OCI-LY7 (cell line): ENCODE data around the gene SACS. TPM values are rescaled to one million over a fixed set of nuclear protein-coding genes. Genes with fewer than 3 reads are reported as not detected.
A peak's percentile ranks its signal among the peaks of the same experiment; 100 is the strongest.

Experiments used
- Bru-seq: library from RNA; stranded (reverse); fragments of 400-500 nt; gene quantifications from one replicate; lab custom pipeline; 2021; lab: Mats Ljungman, UMichigan
- BruChase-seq, 2 experiments: library from RNA; stranded (reverse); fragments of 400-500 nt; gene quantifications; one replicate each; lab custom pipeline; 2021; lab: Mats Ljungman, UMichigan
- BruUV-seq: library from RNA; stranded (reverse); fragments of 400-500 nt; replicated peaks from 2 replicates; lab custom pipeline; 2021; lab: Mats Ljungman, UMichigan
- CTCF ChIA-PET: fragments of 300-600 bp; sonication (Branson Sonifier 250); formaldehyde crosslinking; loops from one replicate; lab custom pipeline; 2022; ENCODE audit warnings: antibody characterized with exemption; ENCODE audit not compliant: unreplicated experiment; lab: Charles Lee
- POLR2A ChIA-PET: fragments of 300-600 bp; sonication (Branson Sonifier 250); formaldehyde crosslinking; loops from one replicate; lab custom pipeline; 2022; ENCODE audit warnings: antibody characterized with exemption; lab: Charles Lee
- DNase-seq: peaks from one replicate; pipeline ENCODE4 v3.0.0-alpha.2; 2015; ENCODE audit warnings: low spot score
- H2AFZ ChIP-seq: fragments of 200-600 bp; sonication (generic), shearing (Covaris generic); 2 replicates; pipeline ENCODE4 v1.6.1; 2014; ENCODE audit warnings: mild to moderate bottlenecking, antibody characterized with exemption, low read length, moderate library complexity
- H3K27ac ChIP-seq: fragments of 200-600 bp; sonication (generic); 2 replicates; pipeline ENCODE4 v1.5.1; 2014; ENCODE audit warnings: mixed run types, low read depth, mild to moderate bottlenecking, moderate library complexity, low read length, inconsistent platforms; ENCODE audit not compliant: poor library complexity, severe bottlenecking
- H3K36me3 ChIP-seq: fragments of 200-600 bp; sonication (generic); 2 replicates; pipeline ENCODE4 v1.6.1; 2014; ENCODE audit warnings: mild to moderate bottlenecking, antibody characterized with exemption, low read length, moderate library complexity, mixed read lengths; ENCODE audit not compliant: insufficient read depth
- H3K4me1 ChIP-seq: fragments of 200-600 bp; sonication (generic); 2 replicates; pipeline ENCODE4 v1.5.1; 2014; ENCODE audit warnings: mild to moderate bottlenecking, low read length; ENCODE audit not compliant: insufficient read depth, poor library complexity, severe bottlenecking
- H3K4me2 ChIP-seq: fragments of 200-600 bp; sonication (generic); 2 replicates; pipeline ENCODE4 v1.6.1; 2014; ENCODE audit warnings: mild to moderate bottlenecking, low read length
- H3K4me3 ChIP-seq: fragments of 200-600 bp; sonication (generic); 2 replicates; pipeline ENCODE4 v1.5.1; 2014; ENCODE audit warnings: mild to moderate bottlenecking, low read depth, low read length; ENCODE audit not compliant: poor library complexity, severe bottlenecking
- H3K79me2 ChIP-seq: fragments of 200-600 bp; sonication (generic); 2 replicates; pipeline ENCODE4 v1.6.1; 2016; ENCODE audit warnings: low read depth, mild to moderate bottlenecking, low read length, moderate library complexity, mixed read lengths; ENCODE audit not compliant: insufficient read depth
- H3K9me2 ChIP-seq: fragments of 200-600 bp; sonication (generic); 2 replicates; pipeline ENCODE4 v1.6.1; 2016; ENCODE audit warnings: mild to moderate bottlenecking, low read length, mixed read lengths; ENCODE audit not compliant: insufficient read depth
- H3K9me3 ChIP-seq: fragments of 200-600 bp; sonication (generic); 2 replicates; pipeline ENCODE4 v1.6.1; 2014; ENCODE audit warnings: mild to moderate bottlenecking, mixed run types, low read length, mixed read lengths
- H4K20me1 ChIP-seq: fragments of 200-600 bp; sonication (generic); 2 replicates; pipeline ENCODE4 v1.6.1; 2014; ENCODE audit warnings: mild to moderate bottlenecking, antibody characterized with exemption, low read length, moderate library complexity, mixed read lengths; ENCODE audit not compliant: insufficient read depth
- CTCF ChIP-seq: fragments of 200-600 bp; sonication (generic); conservative IDR thresholded peaks from 2 replicates; pipeline ENCODE4 v1.5.1; 2014; ENCODE audit warnings: mild to moderate bottlenecking, antibody characterized with exemption, low read length, moderate library complexity, mixed read lengths
- EZH2phosphoT487 ChIP-seq: fragments of 200-600 bp; sonication (generic); IDR thresholded peaks from 2 replicates; pipeline ENCODE4 v1.6.1; 2018; ENCODE audit warnings: low read depth, borderline replicate concordance, mild to moderate bottlenecking, mixed run types, antibody characterized with exemption, low read length, moderate library complexity, mixed read lengths
- intact Hi-C: fragments of 100-400 bp; cut with micrococcal nuclease; formaldehyde crosslinking; loops from one replicate; pipeline ENCODE4 v1.10.0; 2022; ENCODE audit not compliant: unreplicated experiment
- long read RNA-seq: library from polyadenylated mRNA; stranded (forward); transcript quantifications from one replicate; pipeline ENCODE4 v2.0.0, GENCODE V29; 2022
- total RNA-seq, 2 experiments: library from RNA; depleted of rRNA in 1 of 2; stranded (reverse); fragments of >200 nt in 1 of 2; shearing (Covaris generic) in 1 of 2; gene quantifications; 2 replicates each; pipeline ENCODE4 v1.2.3, GENCODE V29; 2014 to 2022

Gene SACS
- total RNA-seq (2014; rRNA removed; shearing (Covaris generic)) (22.6 and 25.9 TPM in 2 replicates), total RNA-seq (2022) (9.8 and 11.2 TPM in 2 replicates), Bru-seq, nascent RNA (percentile 46 among the genes with signal in this experiment), BruChase-seq, experiment 1, labeled RNA remaining after a 6-hour chase (percentile 57 among the genes with signal in this experiment), BruChase-seq, experiment 2, labeled RNA remaining after a 2-hour chase (percentile 64 among the genes with signal in this experiment)
- long read RNA-seq, partial matches to known transcripts, result 0 of 3 reads
- long read RNA-seq, other reads (novel, unspliced or antisense), result 3 of 3 reads

GRCh38 chr13:23433171-23434153 is at the start of gene SACS:
TSS of gene SACS (minus strand) at chr13:23433702. CDS start at chr13:23411239, 22,463 bp downstream.
- CTCF ChIA-PET, result no interaction called here
- BruUV-seq, result no TSS peak
- Histone ChIP-seq H3K9me3 (no peaks in the 10 kb centered on the region), H3K9me2 (no peaks in the 10 kb centered on the region), H2AFZ (no peak within 1 kb of the TSS), H3K4me3 (no peak within 1 kb of the TSS), H3K36me3 (no peaks in the 10 kb centered on the region), H4K20me1 (no peaks in the 10 kb centered on the region), H3K4me1 (no peaks in the 10 kb centered on the region), H3K27ac (no peak within 1 kb of the TSS), H3K79me2 (no peaks in the 10 kb centered on the region), H3K4me2 (no peak within 1 kb of the TSS)
- no peak for DNase-seq
- intact Hi-C loops, result no loop called here
- TF ChIP-seq CTCF, result no peak
- TF ChIP-seq EZH2phosphoT487, result no peak
- POLR2A ChIA-PET, result interaction anchor here (1.4 kb wide), 1 partner anchor 10 kb away, joined by 5 read pairs; no protein-coding TSS in a partner anchor

- H3K27ac ChIP-seq, result no peak overlapping the region
- no peak overlapping the region for H3K4me2 ChIP-seq
- H3K36me3 ChIP-seq, result no peaks in the 10 kb centered on the region
- no peak for DNase-seq
- ChIA-PET POLR2A (no interaction called here), CTCF (no interaction called here)
- no peak overlapping the region for H3K4me3 ChIP-seq
- no peaks in the 10 kb centered on the region for H3K4me1 ChIP-seq
- H3K9me3 ChIP-seq, result no peaks in the 10 kb centered on the region
- no peaks in the 10 kb centered on the region for H3K79me2 ChIP-seq
- no TSS peak for BruUV-seq
- intact Hi-C loops, result no loop called here
- H3K9me2 ChIP-seq, result no peaks in the 10 kb centered on the region
- H4K20me1 ChIP-seq, result no peaks in the 10 kb centered on the region
- TF ChIP-seq EZH2phosphoT487, result no peak
- no peak for TF ChIP-seq CTCF
- no peak overlapping the region for H2AFZ ChIP-seq
These were observed 46.8 kb upstream of the SACS start for GRCh38 chr13:23480324-23480723.
